Natural killer cell treated with Interleukin-12 subunit alpha and Interleukin-12 subunit beta and Interleukin-15 and Interleukin-18, amount 100 ng/mL, for 72 hours (primary cell): Measurements from ENCODE around the gene PLA2G6. TPM values are rescaled to one million over a fixed set of nuclear protein-coding genes. Genes with fewer than 3 reads are reported as not detected.
"Not testable (repeated sequence)": the region's sequence is repeated elsewhere in the genome, so short reads cannot be mapped to it uniquely, and the experiment has no call there.

ENCODE experiments used
- ATAC-seq, 2 donors: fragments of 150-1000 bp; cut with Tn5 transposase in 1 of 2; sonication (Bioruptor Pico), chemical (Tn5 transposase) in 1 of 2; 2 replicates each; pipeline ENCODE4 v1.10.0; 2021
- DNase-seq: peaks from one replicate; pipeline ENCODE4 v3.0.0; 2022; ENCODE audit warnings: low spot score
- H3K27ac Mint-ChIP-seq, 2 donors: 1 replicate in 1 of 2; 2 replicates in 1 of 2; pipeline ENCODE4 v1.8.0; 2022; ENCODE audit warnings: mixed read lengths in 2 of 2, mild to moderate bottlenecking in 1 of 2, moderate library complexity in 1 of 2
- H3K27me3 Mint-ChIP-seq, 2 donors: 1 replicate in 1 of 2; 2 replicates in 1 of 2; pipeline ENCODE4 v1.8.0; 2022; ENCODE audit warnings: mixed read lengths in 2 of 2
- H3K36me3 Mint-ChIP-seq: one replicate; pipeline ENCODE4 v1.8.0; 2022; ENCODE audit warnings: mixed read lengths
- H3K4me1 Mint-ChIP-seq, 2 donors: 1 replicate in 1 of 2; 2 replicates in 1 of 2; pipeline ENCODE4 v1.8.0; 2022; ENCODE audit warnings: low read depth in 2 of 2, mixed read lengths in 2 of 2, mild to moderate bottlenecking in 1 of 2
- H3K4me3 Mint-ChIP-seq: one replicate; pipeline ENCODE4 v1.8.0; 2022; ENCODE audit warnings: mixed read lengths
- H3K9me3 Mint-ChIP-seq: 2 replicates; pipeline ENCODE4 v1.8.0; 2022; ENCODE audit warnings: mixed read lengths
- total RNA-seq, 2 donors: library from RNA; stranded (reverse); gene quantifications; one replicate each; pipeline ENCODE4 v1.2.3, GENCODE V29; 2022

PLA2G6 gene
- total RNA-seq, 2 donors from 2014 or later = 24.5 to 40.1 TPM

DNA sequence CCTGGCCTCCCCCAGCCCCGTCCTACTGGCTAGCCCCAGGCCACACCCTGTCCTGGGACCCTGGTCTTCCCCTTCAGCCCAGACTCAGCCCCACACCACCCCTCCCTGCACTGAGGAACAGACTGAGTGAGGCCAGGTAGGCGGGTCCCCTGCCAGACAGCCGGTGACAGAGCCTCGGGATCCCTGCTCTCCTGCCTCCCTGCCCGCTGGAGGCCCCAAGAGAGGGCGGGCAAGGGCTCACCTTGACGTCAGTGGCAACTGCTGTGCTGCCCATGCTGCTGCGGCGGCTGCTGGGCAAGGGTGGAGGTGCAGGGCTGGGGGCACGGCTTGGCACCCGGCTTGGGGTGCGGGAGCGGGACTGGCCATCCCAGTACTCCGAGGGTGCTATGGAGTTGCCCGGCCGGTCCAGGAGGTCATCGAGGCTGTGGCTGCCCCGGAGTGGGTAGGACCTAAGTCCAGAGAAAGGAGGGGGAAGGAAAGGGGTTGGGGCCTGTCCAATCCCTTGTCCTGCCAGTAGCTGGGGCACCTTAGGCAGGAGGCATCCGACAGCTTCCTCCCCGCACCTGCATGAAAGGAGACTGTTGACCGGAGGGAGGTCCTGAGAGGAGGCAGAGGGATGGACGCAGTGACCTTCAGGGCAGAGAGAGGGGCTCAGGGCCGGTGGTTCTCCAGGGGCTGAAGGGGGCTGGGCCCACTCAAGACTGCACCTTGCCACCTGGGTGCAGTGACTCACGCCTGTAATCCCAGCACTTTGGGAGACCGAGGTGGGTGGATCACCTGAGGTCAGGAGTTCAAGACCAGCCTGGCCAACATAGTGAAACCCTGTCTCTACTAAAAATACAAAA, 95.4 kb downstream of the PLA2G6 start:
- peaks cover 0 to 2% of the 10 kb centered on the region in 2 donors for H3K27me3 Mint-ChIP-seq
- no peaks in the 10 kb centered on the region for H3K9me3 Mint-ChIP-seq
- ATAC-seq = no peak
- H3K27ac Mint-ChIP-seq = no peak overlapping the region
- no peak overlapping the region for H3K4me3 Mint-ChIP-seq
- H3K36me3 Mint-ChIP-seq = no peaks in the 10 kb centered on the region
- peak; percentile 61 for DNase-seq
- H3K4me1 Mint-ChIP-seq = peaks cover 4% of the 10 kb centered on the region in 2 donors

GRCh38 chr22:38085501-38085900, 96.1 kb downstream of the PLA2G6 start:
- Mint-ChIP-seq H3K27ac (no peak overlapping the region), H3K9me3 (no peaks in the 10 kb centered on the region), H3K36me3 (no peaks in the 10 kb centered on the region), H3K4me3 (no peak overlapping the region), H3K4me1 (peaks cover 4% of the 10 kb centered on the region in 2 donors), H3K27me3 (peaks cover 0 to 2% of the 10 kb centered on the region in 2 donors)
- no peak for DNase-seq
- ATAC-seq = no peak

- no peak overlapping the region for H3K4me3 Mint-ChIP-seq
- peaks cover 0 to 3% of the 10 kb centered on the region in 2 donors for H3K27me3 Mint-ChIP-seq
- DNase-seq = no peak
- no peaks in the 10 kb centered on the region for H3K9me3 Mint-ChIP-seq
- ATAC-seq = no peak
- no peaks in the 10 kb centered on the region for H3K36me3 Mint-ChIP-seq
- H3K4me1 Mint-ChIP-seq = peaks cover 4% of the 10 kb centered on the region in 2 donors
- H3K27ac Mint-ChIP-seq = no peak overlapping the region
Observed at GRCh38 chr22:38085056-38085455, 96.6 kb downstream of the PLA2G6 start.

- ATAC-seq (no peak), DNase-seq (no peak)
- H3K27ac Mint-ChIP-seq = no peak within 1 kb of the TSS
- H3K4me3 Mint-ChIP-seq = no peak within 1 kb of the TSS
- H3K27me3 Mint-ChIP-seq = peaks cover 0 to 2% of the 10 kb centered on the region in 2 donors
- no peaks in the 10 kb centered on the region for H3K36me3 Mint-ChIP-seq
- H3K4me1 Mint-ChIP-seq = peaks cover 4% of the 10 kb centered on the region in 2 donors
- H3K9me3 Mint-ChIP-seq = no peaks in the 10 kb centered on the region
Observed at GRCh38 chr22:38083931-38084631, 97.5 kb downstream of the PLA2G6 start, which contains the start of gene SLC16A8. TSS of gene SLC16A8 (minus strand) at chr22:38084184. CDS start at chr22:38082873, 1,311 bp downstream.

DNA sequence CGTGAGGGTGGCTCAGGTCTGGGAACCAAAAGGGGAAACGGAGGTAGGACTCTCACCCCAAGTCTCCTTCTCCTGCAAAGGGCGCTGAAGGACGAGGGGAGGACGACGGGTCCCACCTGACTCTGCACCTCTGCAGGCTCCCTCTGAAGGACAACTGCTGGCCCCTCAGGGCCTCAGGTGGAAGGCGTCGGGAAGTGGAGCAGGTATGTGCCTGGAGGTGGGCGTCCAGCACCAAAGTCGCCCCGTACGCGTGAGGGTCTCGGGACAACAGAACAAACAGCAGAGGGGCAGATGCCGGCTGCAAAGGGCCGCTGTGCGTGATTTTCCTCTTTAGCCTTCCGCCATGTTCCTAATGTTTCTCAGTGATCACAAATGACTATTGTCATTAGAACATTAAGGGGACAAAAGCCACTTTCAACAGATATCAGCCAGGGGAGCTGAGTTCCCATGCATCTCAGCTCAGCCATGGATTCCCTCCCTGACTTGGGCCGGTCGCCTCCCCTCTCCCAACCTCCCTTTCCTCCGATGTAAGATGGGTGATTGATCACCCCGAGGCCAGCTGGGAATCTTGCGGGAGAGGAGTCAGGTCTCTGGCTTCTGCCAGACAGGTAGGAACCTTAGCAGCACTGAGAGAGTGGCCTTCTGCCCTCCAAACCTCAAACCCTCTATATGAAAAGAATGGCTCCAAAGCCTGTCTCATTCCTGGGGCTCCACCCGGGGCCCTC, 98.5 kb downstream of the PLA2G6 start:
- no peak overlapping the region for H3K27ac Mint-ChIP-seq
- no peak for ATAC-seq
- H3K9me3 Mint-ChIP-seq = no peaks in the 10 kb centered on the region
- peaks cover 4% of the 10 kb centered on the region in 2 donors for H3K4me1 Mint-ChIP-seq
- no peak for DNase-seq
- no peaks in the 10 kb centered on the region for H3K36me3 Mint-ChIP-seq
- no peak overlapping the region for H3K4me3 Mint-ChIP-seq
- peaks cover 0 to 2% of the 10 kb centered on the region in 2 donors for H3K27me3 Mint-ChIP-seq

DNA sequence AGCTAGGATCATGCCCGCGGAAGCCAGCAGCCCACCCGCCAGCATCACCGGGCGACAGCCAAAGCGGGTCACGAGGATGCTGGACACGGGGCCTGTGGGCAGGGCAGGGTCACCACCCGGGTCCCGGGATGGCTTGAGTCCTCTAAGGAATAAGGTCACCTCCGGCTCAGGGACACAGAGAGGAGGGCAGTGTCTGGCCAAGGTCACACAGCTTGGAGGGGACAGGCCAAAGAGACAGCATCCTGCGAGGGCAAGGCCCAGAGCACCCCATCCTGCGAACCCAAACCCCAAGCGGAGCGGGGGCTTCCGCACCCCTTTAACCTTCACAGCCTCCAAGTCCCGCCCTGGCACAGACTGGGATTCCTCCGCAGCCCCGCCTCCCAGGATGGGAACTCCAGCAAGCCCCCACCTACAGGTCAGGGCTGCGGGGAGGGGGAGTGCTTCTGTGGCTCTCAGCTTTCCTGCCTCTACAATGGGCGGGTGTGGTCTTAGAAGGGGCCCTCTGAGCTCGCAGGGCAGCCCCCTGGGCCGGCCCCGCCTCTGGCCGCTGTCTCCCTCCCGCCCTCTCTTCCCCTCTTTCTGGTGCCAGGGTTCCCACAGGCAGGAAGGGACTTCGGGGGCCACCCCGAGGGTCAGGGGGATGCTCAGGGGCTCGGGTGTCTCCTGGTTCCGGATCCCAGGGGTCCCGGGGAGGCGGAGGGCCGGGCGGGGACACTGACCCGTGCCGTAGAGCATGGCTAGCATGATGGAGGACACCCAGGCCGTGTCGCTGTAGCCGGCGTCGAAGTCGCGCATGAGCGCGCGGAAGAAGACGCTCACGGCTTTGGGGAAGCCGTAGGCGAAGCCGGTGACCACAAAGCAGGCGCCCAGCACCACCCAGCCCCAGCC, 99.4 kb downstream of the PLA2G6 start:
- Mint-ChIP-seq H3K4me1 (no peaks in the 10 kb centered on the region), H3K9me3 (no peaks in the 10 kb centered on the region)

DNA sequence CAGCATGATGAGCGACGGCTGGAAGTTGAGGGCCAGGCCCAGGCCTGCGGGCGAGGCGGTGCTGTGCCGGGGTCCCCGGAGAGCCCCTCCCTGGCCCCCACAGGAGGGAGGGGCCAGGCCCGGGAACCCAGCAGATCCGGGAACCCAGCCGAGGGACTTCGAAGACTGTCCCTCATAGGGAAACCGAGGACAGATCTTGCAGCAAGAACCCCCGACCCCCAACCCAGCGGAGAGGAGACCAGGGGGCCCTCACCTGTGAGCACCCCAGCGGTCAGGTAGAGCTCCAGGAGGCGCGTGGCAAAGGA, 100.0 kb downstream of the PLA2G6 start:
- H3K36me3 Mint-ChIP-seq = no peaks in the 10 kb centered on the region

More for the DNA sequence above, 99.4 kb downstream of the PLA2G6 start:
- H3K36me3 Mint-ChIP-seq = no peaks in the 10 kb centered on the region
- no peak overlapping the region for H3K27ac Mint-ChIP-seq
- H3K4me3 Mint-ChIP-seq = peak overlapping the region; percentile 32
- peak; percentile 58 for DNase-seq
- peaks cover 0 to 2% of the 10 kb centered on the region in 2 donors for H3K27me3 Mint-ChIP-seq
- ATAC-seq = peak in 1 of 2 donors; percentile 41

DNA sequence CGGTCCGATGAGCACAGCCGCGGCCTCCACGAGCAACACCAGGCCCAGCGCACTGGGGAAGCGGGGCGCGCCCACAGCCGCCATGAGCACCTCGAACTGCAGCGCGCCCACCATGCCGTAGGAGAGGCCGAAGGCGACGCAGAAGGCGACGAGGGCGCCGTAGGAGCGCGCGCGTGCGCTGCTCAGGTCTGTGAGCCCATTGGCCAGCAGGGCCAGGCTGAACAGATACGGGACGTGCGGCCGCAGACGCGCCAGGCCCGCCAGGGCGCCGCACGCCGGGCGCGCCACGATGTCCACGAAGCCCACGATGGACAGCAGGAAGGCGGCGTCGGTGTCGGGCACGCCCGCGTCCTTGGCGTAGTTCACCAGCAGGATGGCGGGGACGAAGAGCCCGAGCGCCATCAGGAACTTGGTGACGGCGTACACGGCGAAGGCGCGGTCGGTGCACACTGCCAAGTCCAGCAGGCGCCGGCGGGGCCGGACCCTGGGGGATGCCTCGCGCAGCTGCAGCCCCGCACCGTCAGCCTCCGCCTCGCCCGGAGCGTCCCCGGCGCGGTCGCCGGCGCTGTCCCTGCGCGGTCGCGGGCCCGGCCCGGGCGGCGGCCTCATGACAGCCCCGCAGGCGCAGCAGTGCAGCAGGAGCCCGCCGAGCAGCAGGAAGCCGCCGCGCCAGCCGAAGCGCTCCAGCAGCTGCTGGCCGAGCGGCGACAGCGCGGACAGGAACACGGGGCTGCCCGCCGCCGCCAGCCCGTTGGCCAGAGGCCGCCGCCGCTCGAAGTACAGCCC, 100.6 kb downstream of the PLA2G6 start:
- H3K9me3 Mint-ChIP-seq = no peaks in the 10 kb centered on the region
- no peak overlapping the region for H3K27ac Mint-ChIP-seq
- H3K36me3 Mint-ChIP-seq = no peaks in the 10 kb centered on the region
- no peaks in the 10 kb centered on the region for H3K4me1 Mint-ChIP-seq
- H3K4me3 Mint-ChIP-seq = no peak overlapping the region
- peaks cover 0 to 2% of the 10 kb centered on the region in 2 donors for H3K27me3 Mint-ChIP-seq
- peak; percentile 54 to 70 for ATAC-seq
- DNase-seq = peak; percentile 61

More for the DNA sequence above, 100.0 kb downstream of the PLA2G6 start:
- Mint-ChIP-seq H3K4me1 (no peaks in the 10 kb centered on the region), H3K27ac (no peak overlapping the region), H3K27me3 (peaks cover 0 to 2% of the 10 kb centered on the region in 2 donors), H3K4me3 (peak overlapping the region; percentile 32), H3K9me3 (no peaks in the 10 kb centered on the region)
- ATAC-seq = no peak
- DNase-seq = peak; percentile 54

DNA sequence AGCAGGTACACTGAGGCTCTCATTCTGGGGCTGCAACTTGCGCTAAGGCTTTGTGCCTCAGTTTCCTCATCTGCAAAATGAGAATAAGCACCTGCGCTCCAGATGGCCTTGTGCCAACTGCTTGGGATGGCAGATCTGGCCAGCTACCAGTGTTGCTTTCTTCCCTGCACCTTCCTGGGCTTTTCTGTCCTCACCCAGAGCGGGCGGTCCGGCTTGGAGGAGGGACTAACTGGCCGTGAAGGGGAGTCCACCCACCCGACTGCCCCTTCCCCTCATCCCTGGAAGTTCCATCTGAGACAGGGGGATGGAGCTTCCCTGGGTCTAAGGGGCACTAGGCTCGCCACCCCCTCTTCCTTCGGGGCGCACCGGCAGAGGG, 101.2 kb downstream of the PLA2G6 start:
- no peaks in the 10 kb centered on the region for H3K36me3 Mint-ChIP-seq
- no peak overlapping the region for H3K4me3 Mint-ChIP-seq
- H3K4me1 Mint-ChIP-seq = no peaks in the 10 kb centered on the region
- no peak overlapping the region for H3K27ac Mint-ChIP-seq
- H3K27me3 Mint-ChIP-seq = peaks cover 0 to 2% of the 10 kb centered on the region in 2 donors
- ATAC-seq = no peak
- DNase-seq = no peak
- no peaks in the 10 kb centered on the region for H3K9me3 Mint-ChIP-seq

DNA sequence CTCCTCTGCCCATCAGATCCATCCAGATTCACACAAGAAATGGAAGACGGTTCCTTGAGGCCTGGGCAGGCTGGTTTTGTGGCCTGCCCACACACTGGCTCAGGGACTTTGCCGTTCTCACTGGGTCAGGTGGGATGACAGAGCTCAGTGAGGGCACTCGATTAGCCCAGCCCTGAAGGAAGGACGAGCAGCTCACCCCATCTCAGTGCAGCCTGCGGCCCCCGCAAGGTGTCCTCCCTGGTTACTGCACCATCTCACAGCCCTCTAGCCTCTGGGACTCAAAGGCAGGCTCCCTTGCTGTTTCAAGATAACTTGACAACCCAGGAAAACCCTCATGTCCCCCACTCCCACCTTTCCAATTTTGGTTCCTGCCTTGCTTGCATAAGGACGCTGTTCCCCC, 101.8 kb downstream of the PLA2G6 start:
- DNase-seq (peak; percentile 35), ATAC-seq (no peak)
- H3K27ac Mint-ChIP-seq = no peak overlapping the region
- H3K9me3 Mint-ChIP-seq = no peaks in the 10 kb centered on the region
- H3K4me3 Mint-ChIP-seq = no peak overlapping the region
- peaks cover 0 to 2% of the 10 kb centered on the region in 2 donors for H3K27me3 Mint-ChIP-seq
- H3K4me1 Mint-ChIP-seq = no peaks in the 10 kb centered on the region
- no peaks in the 10 kb centered on the region for H3K36me3 Mint-ChIP-seq

GRCh38 chr22:38079208-38079607, 102.4 kb downstream of the PLA2G6 start:
- H3K4me1 Mint-ChIP-seq, H3K4me3 Mint-ChIP-seq, H3K36me3 Mint-ChIP-seq, ATAC-seq, H3K27ac Mint-ChIP-seq, H3K9me3 Mint-ChIP-seq, DNase-seq, H3K27me3 Mint-ChIP-seq: not testable (repeated sequence)

- no peaks in the 10 kb centered on the region for H3K4me1 Mint-ChIP-seq
- no peaks in the 10 kb centered on the region for H3K36me3 Mint-ChIP-seq
- peaks cover 0 to 2% of the 10 kb centered on the region in 2 donors for H3K27me3 Mint-ChIP-seq
- no peak overlapping the region for H3K4me3 Mint-ChIP-seq
- no peak for DNase-seq
- ATAC-seq = no peak
- no peaks in the 10 kb centered on the region for H3K9me3 Mint-ChIP-seq
- H3K27ac Mint-ChIP-seq = no peak overlapping the region
Observed at GRCh38 chr22:38078046-38078840, 103.4 kb downstream of the PLA2G6 start.
